CD14-positive monocyte (primary cell): Measurements from ENCODE around the gene SLC6A20. TPM values are rescaled to one million over a fixed set of nuclear protein-coding genes. Genes with fewer than 3 reads are reported as not detected.

Source experiments
- DNase-seq, 3 donors: peaks; one replicate each; pipeline ENCODE4 v3.0.0-alpha.2; 2011 to 2022
- H2AFZ ChIP-seq: 2 replicates; pipeline ENCODE4 v1.6.0; 2012; ENCODE audit warnings: mild to moderate bottlenecking, low read depth, low read length, inconsistent platforms; ENCODE audit not compliant: insufficient read depth, poor library complexity, severe bottlenecking
- H3K27ac ChIP-seq, 2 donors: 1 replicate in 1 of 2; 2 replicates in 1 of 2; pipeline ENCODE4 v1.5.1; 2012 to 2013; ENCODE audit warnings: low read length in 2 of 2, control low read depth in 1 of 2, inconsistent platforms in 1 of 2, low read depth in 1 of 2, mild to moderate bottlenecking in 1 of 2
- H3K27me3 ChIP-seq, 2 donors: one replicate each; pipeline versions ENCODE4 v1.6.0 to v1.6.1; 2011 to 2013; ENCODE audit warnings: low read length in 2 of 2; ENCODE audit not compliant: control insufficient read depth in 2 of 2, insufficient read depth in 2 of 2
- H3K36me3 ChIP-seq, 2 donors: replicated peaks in 1 of 2; 1 replicate in 1 of 2; 2 replicates in 1 of 2; pipeline versions ENCODE4 v1.5.1 to v1.6.1; 2012 to 2013; ENCODE audit warnings: low read length in 2 of 2, control low read depth in 1 of 2, inconsistent platforms in 1 of 2, mild to moderate bottlenecking in 1 of 2; ENCODE audit not compliant: insufficient read depth in 2 of 2, control insufficient read depth in 1 of 2
- H3K4me1 ChIP-seq, 2 donors: 1 replicate in 1 of 2; 2 replicates in 1 of 2; pipeline versions ENCODE4 v1.5.1 to v1.6.1; 2012 to 2013; ENCODE audit warnings: low read length in 2 of 2, control low read depth in 1 of 2, inconsistent platforms in 1 of 2, mild to moderate bottlenecking in 1 of 2, moderate library complexity in 1 of 2; ENCODE audit not compliant: insufficient read depth in 2 of 2, control insufficient read depth in 1 of 2
- H3K4me2 ChIP-seq: replicated peaks from 2 replicates; pipeline ENCODE3; 2012; ENCODE audit warnings: low read length, moderate library complexity, mild to moderate bottlenecking; ENCODE audit not compliant: poor library complexity, severe bottlenecking; ENCODE audit errors: extremely low read depth
- H3K4me3 ChIP-seq, 3 experiments: fragments of 200-600 bp in 1 of 3; sonication (generic) in 1 of 3; replicated peaks in 1 of 3; 1 replicate in 2 of 3; 2 replicates in 1 of 3; pipeline ENCODE4 v1.5.1; 2011 to 2013; ENCODE audit warnings: low read length in 3 of 3, mild to moderate bottlenecking in 3 of 3, control low read depth in 2 of 3, low read depth in 2 of 3, inconsistent platforms in 1 of 3, moderate library complexity in 1 of 3
- H3K79me2 ChIP-seq: 2 replicates; pipeline ENCODE4 v1.6.0; 2012; ENCODE audit warnings: mild to moderate bottlenecking, control low read depth, inconsistent platforms, low read length, moderate library complexity; ENCODE audit not compliant: insufficient read depth
- H3K9ac ChIP-seq: 2 replicates; pipeline ENCODE4 v1.6.0; 2017; ENCODE audit warnings: low read length, mild to moderate bottlenecking; ENCODE audit not compliant: insufficient read depth, poor library complexity, severe bottlenecking
- H3K9me3 ChIP-seq, 2 donors: replicated peaks in 1 of 2; 1 replicate in 1 of 2; 2 replicates in 1 of 2; pipeline versions ENCODE4 v1.5.1 to v1.6.1; 2012 to 2013; ENCODE audit warnings: low read length in 2 of 2, control low read depth in 1 of 2; ENCODE audit not compliant: control insufficient read depth in 1 of 2, insufficient read depth in 1 of 2
- H4K20me1 ChIP-seq: 2 replicates; pipeline ENCODE4 v1.6.0; 2012; ENCODE audit warnings: mild to moderate bottlenecking, low read length, control low read depth, moderate library complexity; ENCODE audit not compliant: insufficient read depth
- H3K27ac Mint-ChIP-seq, 7 donors: one replicate each; pipeline ENCODE4 v1.8.0; 2020; ENCODE audit warnings: mild to moderate bottlenecking in 7 of 7, mixed read lengths in 7 of 7, moderate library complexity in 6 of 7, inconsistent platforms in 2 of 7
- H3K27me3 Mint-ChIP-seq, 3 donors: one replicate each; pipeline ENCODE4 v1.8.0; 2021 to 2022; ENCODE audit warnings: low read depth in 3 of 3, mild to moderate bottlenecking in 3 of 3, mixed read lengths in 3 of 3, moderate library complexity in 3 of 3, inconsistent platforms in 1 of 3
- H3K36me3 Mint-ChIP-seq, 2 donors: one replicate each; pipeline ENCODE4 v1.8.0; 2020; ENCODE audit warnings: mixed read lengths in 2 of 2, inconsistent platforms in 1 of 2, mild to moderate bottlenecking in 1 of 2
- H3K4me1 Mint-ChIP-seq: one replicate; pipeline ENCODE4 v1.8.0; 2020; ENCODE audit warnings: mild to moderate bottlenecking, mixed read lengths
- H3K4me3 Mint-ChIP-seq, 2 donors: one replicate each; pipeline ENCODE4 v1.8.0; 2020; ENCODE audit warnings: mild to moderate bottlenecking in 2 of 2, mixed read lengths in 2 of 2, moderate library complexity in 1 of 2
- H3K9me3 Mint-ChIP-seq, 7 donors: one replicate each; pipeline ENCODE4 v1.8.0; 2020 to 2022; ENCODE audit warnings: mixed read lengths in 7 of 7, mild to moderate bottlenecking in 6 of 7, moderate library complexity in 6 of 7, inconsistent platforms in 2 of 7
- WGBS: methylation state at CpG from one replicate; pipeline ENCODE4 v1.1.5; 2013; ENCODE audit warnings: missing lambda C conversion rate; ENCODE audit not compliant: insufficient coverage; 5-methylcytosine and 5-hydroxymethylcytosine counted together
- intact Hi-C, 2 donors: fragments of 100-400 bp; cut with micrococcal nuclease; formaldehyde crosslinking; loops; one replicate each; pipeline versions ENCODE4 v1.15.0 to v1.15.1; 2023
- polyA plus RNA-seq, 3 donors: library from polyadenylated mRNA; depleted of rRNA in 1 of 3; unstranded in 2 of 3; stranded (reverse) in 1 of 3; fragments of 300-500 nt in 2 of 3; fragments of >200 nt in 1 of 3; fragmentation: Illumina TruSeq in 2 of 3; gene quantifications; 1 replicate in 2 of 3; 2 replicates in 1 of 3; pipeline ENCODE4 v1.2.3, GENCODE V29; 2012 to 2021
- TF ChIP-seq, protein P1 (sequence below): fragments of 200-600 bp; IDR thresholded peaks from one replicate; pipeline ENCODE4 v1.8.0; 2022; ENCODE audit warnings: antibody characterized with exemption, mild to moderate bottlenecking

The SLC6A20 gene
- polyA plus RNA-seq, 3 donors: not detected

- no peak overlapping the region for H3K9ac ChIP-seq
- WGBS: 93% methylated on average over 4 of the region's 8 CpGs
- TF ChIP-seq, protein P1, sequence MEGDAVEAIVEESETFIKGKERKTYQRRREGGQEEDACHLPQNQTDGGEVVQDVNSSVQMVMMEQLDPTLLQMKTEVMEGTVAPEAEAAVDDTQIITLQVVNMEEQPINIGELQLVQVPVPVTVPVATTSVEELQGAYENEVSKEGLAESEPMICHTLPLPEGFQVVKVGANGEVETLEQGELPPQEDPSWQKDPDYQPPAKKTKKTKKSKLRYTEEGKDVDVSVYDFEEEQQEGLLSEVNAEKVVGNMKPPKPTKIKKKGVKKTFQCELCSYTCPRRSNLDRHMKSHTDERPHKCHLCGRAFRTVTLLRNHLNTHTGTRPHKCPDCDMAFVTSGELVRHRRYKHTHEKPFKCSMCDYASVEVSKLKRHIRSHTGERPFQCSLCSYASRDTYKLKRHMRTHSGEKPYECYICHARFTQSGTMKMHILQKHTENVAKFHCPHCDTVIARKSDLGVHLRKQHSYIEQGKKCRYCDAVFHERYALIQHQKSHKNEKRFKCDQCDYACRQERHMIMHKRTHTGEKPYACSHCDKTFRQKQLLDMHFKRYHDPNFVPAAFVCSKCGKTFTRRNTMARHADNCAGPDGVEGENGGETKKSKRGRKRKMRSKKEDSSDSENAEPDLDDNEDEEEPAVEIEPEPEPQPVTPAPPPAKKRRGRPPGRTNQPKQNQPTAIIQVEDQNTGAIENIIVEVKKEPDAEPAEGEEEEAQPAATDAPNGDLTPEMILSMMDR: no peak
- H2AFZ ChIP-seq: no peak overlapping the region
- H3K27me3 ChIP-seq: peaks cover 0 to 5% of the 10 kb centered on the region in 2 donors
- Mint-ChIP-seq H3K36me3 (no peaks in the 10 kb centered on the region), H3K4me1 (no peaks in the 10 kb centered on the region), H3K9me3 (peaks cover 0 to 1% (median 0%) of the 10 kb centered on the region in 7 donors), H3K4me3 (no peak overlapping the region), H3K27me3 (peaks cover 6 to 14% (median 9%) of the 10 kb centered on the region in 3 donors), H3K27ac (peak overlapping the region in 1 of 7 donors; percentile 25)
- no peaks in the 10 kb centered on the region for H3K36me3 ChIP-seq
- no peak overlapping the region for H3K4me3 ChIP-seq
- intact Hi-C loops: no loop called here
- no peak overlapping the region for H3K4me2 ChIP-seq
- H3K79me2 ChIP-seq: no peaks in the 10 kb centered on the region
- no peak overlapping the region for H3K27ac ChIP-seq
- no peaks in the 10 kb centered on the region for H4K20me1 ChIP-seq
- H3K4me1 ChIP-seq: no peaks in the 10 kb centered on the region
- no peaks in the 10 kb centered on the region for H3K9me3 ChIP-seq
- no peak for DNase-seq
These were observed 21.5 kb downstream of the SLC6A20 start for GRCh38 chr3:45774581-45775521.

DNA sequence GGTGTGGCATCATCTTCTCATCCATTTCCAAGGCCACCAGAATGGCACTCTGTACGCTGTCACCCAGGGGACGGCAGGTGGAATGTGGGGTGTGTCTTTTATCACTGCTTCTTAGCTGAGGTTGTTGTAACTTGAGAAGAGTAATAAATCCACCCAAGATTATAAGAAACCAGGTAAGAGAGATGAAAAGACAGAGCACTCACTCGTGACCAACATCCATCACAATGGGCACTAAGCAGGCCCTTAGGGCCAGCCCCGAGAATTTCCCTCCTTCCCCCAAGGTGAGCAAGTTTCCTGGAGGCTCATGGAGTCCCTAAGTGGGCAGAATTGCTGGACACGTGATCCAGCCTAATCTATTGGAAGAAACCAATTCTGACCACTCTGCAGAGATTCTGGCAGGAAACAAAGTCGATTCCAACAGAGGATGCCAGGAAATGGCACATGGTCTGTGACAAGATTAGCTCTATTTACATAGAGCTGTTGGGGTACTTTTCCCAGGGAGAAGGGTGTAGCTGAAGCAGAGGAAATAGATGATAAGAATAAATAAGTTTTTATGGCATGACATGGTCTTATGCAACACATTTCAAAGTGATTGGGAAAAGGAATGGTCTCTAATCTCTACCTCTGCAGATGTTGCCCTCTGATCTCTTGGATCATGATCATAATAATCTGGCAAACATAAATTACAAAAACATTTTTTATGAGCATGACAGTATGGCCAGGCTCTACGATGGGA, 22.5 kb downstream of the SLC6A20 start:
- Histone ChIP-seq H3K27ac (no peak overlapping the region), H3K4me3 (no peak overlapping the region), H2AFZ (no peak overlapping the region), H3K4me2 (no peak overlapping the region), H3K27me3 (peaks cover 0 to 5% of the 10 kb centered on the region in 2 donors), H4K20me1 (no peaks in the 10 kb centered on the region), H3K4me1 (no peaks in the 10 kb centered on the region), H3K9ac (no peak overlapping the region), H3K36me3 (no peaks in the 10 kb centered on the region), H3K9me3 (no peaks in the 10 kb centered on the region), H3K79me2 (no peaks in the 10 kb centered on the region)
- Mint-ChIP-seq H3K9me3 (peaks cover 0 to 1% (median 0%) of the 10 kb centered on the region in 7 donors), H3K36me3 (no peaks in the 10 kb centered on the region), H3K27me3 (peaks cover 9 to 19% (median 12%) of the 10 kb centered on the region in 3 donors), H3K4me1 (no peaks in the 10 kb centered on the region), H3K4me3 (no peak overlapping the region), H3K27ac (no peak overlapping the region)
- no peak for DNase-seq
- 65% methylated on average over 4 of the region's 7 CpGs for WGBS
- intact Hi-C loops: no loop called here
- TF ChIP-seq, protein P1: no peak
